HG03565 (cell line): Measurements from ENCODE around the gene TRIM74.
"Not testable (repeated sequence)": the region's sequence is repeated elsewhere in the genome, so short reads cannot be mapped to it uniquely, and the experiment has no call there.

ENCODE experiments used
- ATAC-seq: cut with Tn5 transposase; IDR thresholded peaks from one replicate; pipeline ENCODE4 v1.9.1; 2021; ENCODE audit warnings: mild to moderate bottlenecking, moderate library complexity; ENCODE audit not compliant: unreplicated experiment

TRIM74 gene

GRCh38 chr7:72960029-72960428, 9.2 kb downstream of the TRIM74 start:
- not testable (repeated sequence) for ATAC-seq

- ATAC-seq, result peak; percentile 80
Observed at GRCh38 chr7:72954563-72955198, 14.6 kb downstream of the TRIM74 start.

DNA sequence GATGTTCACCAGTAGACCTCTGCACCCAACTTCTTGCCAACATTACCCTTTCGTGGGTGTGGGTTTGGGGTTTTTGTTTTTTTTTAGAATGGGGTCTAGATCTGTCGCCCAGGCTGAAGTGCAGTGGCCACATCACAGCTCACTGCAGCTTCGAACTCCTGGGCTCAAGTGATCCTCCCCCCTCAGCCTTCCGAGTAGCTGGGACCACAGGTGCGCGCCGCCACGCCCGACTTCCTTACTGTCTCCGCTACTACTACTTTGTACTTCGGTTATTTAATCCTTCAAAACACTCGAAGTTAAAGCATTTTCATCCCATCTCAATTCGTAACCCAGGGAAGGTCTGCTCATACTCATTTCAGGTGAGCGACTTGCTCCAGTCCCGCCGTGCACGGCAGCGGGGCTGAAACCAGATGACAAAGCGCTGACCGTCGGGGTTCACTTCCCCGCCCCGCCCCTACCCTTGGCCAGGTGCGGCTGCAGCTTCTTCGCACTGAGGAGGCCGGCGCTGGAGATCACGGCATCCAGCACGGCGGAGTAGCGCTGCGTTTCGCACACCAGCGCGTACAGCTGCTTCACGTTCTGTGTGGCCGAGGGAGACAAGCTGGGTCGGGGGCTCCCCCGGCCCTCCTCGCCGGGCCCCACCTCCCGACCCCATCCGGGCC, 15.2 kb downstream of the TRIM74 start:
- peak; percentile 30 for ATAC-seq

- ATAC-seq, result not testable (repeated sequence)
Observed at GRCh38 chr7:72950432-72950831, 18.8 kb downstream of the TRIM74 start.

GRCh38 chr7:72949686-72950085, 19.6 kb downstream of the TRIM74 start:
- not testable (repeated sequence) for ATAC-seq

- ATAC-seq, result not testable (repeated sequence)
Observed at GRCh38 chr7:72949276-72949675, 20.0 kb downstream of the TRIM74 start.

GRCh38 chr7:72948714-72949113, 20.6 kb downstream of the TRIM74 start:
- not testable (repeated sequence) for ATAC-seq

DNA sequence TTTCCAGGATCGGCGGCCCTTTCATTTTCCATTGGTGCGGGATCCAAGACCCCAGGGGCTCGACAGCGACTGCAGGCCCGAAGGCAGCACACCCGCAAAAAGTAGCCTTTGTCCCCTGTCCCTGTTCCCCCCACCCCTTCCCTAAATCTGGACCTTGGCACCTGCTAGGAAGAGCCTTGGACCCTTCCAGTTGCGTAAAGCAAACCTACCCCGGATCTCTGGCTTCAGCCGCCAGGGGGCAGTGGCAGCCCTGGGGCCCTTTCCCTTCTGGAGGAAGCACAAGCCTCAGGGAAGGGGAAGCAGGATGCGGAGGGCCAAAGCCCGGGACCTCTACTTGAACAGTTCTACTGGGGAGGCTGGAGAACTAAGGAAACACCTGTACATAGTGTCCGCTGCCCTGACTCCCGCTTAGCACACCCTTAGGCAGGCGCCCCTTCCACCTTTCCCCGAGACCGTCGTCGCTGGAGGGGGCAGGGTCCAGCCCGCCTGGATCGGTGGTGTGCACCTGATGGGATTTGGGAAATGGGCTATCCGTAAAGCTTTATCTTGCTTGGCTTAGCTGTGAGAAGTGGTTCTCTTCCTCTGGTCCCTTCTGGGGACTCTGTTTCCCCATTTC, 23.0 kb downstream of the TRIM74 start:
- ATAC-seq, result not testable (repeated sequence)

DNA sequence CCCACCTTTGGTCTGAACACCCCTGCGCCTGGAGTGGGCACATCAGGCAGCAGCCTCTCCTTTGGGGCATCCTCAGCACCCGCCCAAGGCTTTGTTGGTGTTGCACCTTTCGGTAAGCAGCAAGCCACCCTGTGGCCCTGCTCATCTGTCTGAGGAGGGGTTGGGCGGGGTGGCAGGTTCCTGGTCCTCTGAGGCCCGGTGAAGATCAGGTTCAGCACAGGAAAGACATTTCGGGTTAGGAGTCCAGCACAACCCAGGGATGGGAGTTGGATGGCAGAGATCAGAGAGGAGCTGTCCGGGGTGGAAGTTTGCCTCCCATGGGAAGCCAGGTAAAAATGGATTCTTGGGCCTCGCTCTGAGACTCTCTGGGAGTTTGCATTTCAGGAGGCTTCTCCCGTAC, 23.7 kb downstream of the TRIM74 start:
- not testable (repeated sequence) for ATAC-seq

DNA sequence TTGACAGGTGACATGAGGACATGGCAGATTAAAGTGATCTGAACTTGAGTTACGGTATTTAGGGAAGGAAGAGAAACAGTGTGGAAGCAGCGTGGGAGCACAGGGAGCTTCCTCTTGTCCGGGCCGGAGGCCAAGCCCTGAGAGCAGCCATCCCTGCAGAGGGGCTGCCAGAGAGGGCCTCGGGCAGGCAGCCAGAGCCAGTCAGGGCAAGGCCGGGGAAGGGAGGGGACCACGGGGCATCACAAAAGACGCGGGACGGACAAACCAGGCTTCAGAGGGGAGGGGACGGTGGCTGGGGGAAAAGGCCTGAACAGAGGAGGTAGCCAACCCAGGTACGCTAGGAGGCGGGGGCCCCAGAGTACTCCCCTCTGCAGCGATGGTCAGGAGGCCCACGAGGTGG, 24.3 kb downstream of the TRIM74 start:
- not testable (repeated sequence) for ATAC-seq

GRCh38 chr7:72942956-72943355, 26.3 kb downstream of the TRIM74 start:
- ATAC-seq, result not testable (repeated sequence)

DNA sequence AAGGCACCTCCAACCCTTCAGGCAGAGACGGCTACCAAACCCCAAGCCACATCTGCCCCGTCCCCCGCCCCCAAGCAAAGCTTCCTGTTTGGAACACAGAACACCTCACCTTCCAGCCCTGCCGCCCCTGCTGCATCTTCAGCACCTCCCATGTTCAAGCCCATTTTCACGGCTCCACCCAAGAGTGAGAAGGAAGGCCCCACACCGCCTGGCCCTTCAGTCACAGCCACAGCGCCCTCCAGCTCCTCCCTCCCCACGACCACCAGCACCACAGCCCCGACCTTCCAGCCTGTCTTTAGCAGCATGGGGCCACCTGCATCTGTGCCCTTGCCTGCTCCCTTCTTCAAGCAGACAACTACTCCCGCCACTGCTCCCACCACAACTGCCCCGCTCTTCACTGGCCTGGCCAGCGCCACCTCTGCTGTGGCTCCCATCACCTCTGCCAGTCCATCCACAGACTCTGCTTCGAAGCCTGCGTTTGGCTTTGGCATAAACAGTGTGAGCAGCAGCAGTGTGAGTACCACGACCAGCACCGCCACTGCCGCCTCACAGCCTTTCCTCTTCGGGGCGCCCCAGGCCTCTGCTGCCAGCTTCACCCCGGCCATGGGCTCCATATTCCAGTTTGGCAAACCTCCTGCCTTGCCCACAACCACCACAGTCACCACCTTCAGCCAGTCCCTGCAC, 27.1 kb downstream of the TRIM74 start:
- not testable (repeated sequence) for ATAC-seq

DNA sequence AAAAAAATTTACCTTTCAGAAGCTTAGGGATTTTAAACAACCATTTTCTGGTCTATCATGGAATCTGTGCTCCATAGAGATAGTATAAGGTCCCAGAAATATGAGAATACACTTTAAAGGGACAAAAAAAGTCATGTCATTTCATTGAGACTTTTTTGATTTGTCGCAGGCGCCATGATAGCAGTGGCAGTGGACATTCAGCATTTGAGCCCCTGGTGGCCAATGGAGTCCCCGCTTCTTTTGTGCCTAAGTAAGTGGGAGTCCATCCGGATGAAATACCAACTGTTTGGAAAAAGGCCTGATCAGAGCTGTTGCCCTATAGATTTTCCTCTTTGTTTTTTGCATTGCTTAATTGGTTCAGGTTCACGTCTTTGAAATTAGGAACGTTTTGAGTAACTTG, 41.0 kb downstream of the TRIM74 start:
- ATAC-seq, result not testable (repeated sequence)

DNA sequence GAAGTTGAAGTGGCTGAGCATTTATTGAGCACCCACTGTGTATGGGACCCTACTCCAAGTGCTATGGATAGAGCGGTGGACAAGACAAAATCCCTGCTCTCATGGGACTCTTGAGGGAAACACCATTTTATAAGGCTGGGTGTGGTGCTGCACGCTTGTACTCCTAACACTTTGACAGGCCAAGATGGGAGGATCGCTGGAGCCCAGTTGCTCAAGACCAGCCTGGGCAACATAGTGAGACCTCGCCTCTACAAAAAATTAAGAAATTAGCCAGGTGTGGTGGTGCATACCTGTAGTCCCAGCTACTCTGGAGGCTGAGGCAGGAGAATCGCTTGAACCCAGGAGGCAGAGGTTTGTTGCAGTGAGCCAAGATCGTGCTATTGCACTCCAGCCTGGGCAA, 41.5 kb downstream of the TRIM74 start:
- ATAC-seq, result not testable (repeated sequence)

DNA sequence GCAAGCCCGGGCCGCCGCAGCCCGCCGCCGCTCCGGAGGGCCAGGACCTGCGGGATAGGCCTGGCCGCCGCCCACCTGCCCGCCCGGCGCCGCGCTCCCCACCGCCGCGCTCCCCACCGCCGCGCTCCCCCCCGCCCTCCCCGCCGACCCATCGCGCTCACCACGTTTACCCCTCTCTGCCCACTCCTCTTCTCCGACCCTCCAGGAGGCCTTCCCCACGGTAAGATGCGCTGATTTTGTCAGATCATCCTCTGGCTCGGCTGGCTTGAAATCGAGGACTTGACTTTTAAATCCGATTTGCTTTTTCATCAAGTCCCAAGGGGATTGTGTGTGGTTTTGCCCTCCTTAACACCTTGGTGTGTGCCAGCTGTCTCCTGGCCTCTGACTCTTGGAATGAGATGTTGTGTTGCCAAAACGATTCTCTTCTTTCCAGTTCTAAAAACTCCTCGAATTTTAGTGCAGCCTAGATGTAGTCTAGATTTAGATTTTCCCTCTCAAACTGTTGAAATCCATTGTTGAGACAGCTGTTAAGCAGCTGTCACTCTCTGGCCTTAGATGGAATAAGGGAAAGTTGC, 43.6 kb downstream of the TRIM74 start:
- no peak for ATAC-seq

GRCh38 chr7:72924733-72925545, 44.3 kb downstream of the TRIM74 start, which contains the start of gene POM121:
POM121 (plus strand) TSS chr7:72925095; CDS start chr7:72925122, 27 bp downstream.
- peak; percentile 87 for ATAC-seq

DNA sequence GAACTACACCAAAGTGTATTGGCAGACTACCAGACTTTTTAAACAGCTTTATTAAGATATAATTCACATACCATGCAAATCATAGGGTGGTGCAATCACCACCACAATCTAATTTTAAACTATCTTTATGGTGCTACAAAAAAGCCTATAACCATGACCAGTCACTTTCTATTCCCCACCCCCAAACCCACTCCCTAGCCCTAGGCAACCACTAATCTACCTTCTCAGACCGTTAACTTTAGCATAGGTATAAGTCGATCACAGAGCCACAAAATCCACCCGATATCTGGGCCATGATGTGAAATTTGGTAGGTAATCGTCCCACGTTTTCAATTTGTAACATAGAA, 44.9 kb downstream of the TRIM74 start:
- no peak for ATAC-seq

GRCh38 chr7:72919256-72919775, 50.0 kb downstream of the TRIM74 start:
- ATAC-seq, result no peak

- ATAC-seq, result peak; percentile 63
Observed at GRCh38 chr7:72914756-72915525, 54.3 kb downstream of the TRIM74 start.
